H1 (cell line): ENCODE data around the gene CUX1.

Source experiments
- CTCF ChIP-seq, 3 experiments: IDR thresholded peaks; 1 replicate in 2 of 3; 2 replicates in 1 of 3; pipeline versions ENCODE4 v1.5.1 to v1.6.1; 2011; ENCODE audit warnings: low read length in 3 of 3, mild to moderate bottlenecking in 3 of 3, inconsistent platforms in 2 of 3, low read depth in 1 of 3, moderate library complexity in 1 of 3; ENCODE audit not compliant: insufficient read depth in 1 of 3; ENCODE audit errors: control extremely low read depth in 1 of 3
- EZH2 ChIP-seq: fragments of 200-600 bp; sonication (generic); IDR thresholded peaks from 2 replicates; pipeline ENCODE4 v1.7.1; 2012; ENCODE audit warnings: low read depth, mild to moderate bottlenecking, moderate library complexity, low read length, inconsistent platforms; ENCODE audit not compliant: severe bottlenecking
- GABPA ChIP-seq: IDR thresholded peaks from 2 replicates; pipeline ENCODE4 v1.6.1; 2011; ENCODE audit warnings: mild to moderate bottlenecking, low read length, moderate library complexity, borderline replicate concordance; ENCODE audit not compliant: insufficient read depth
- HDAC2 ChIP-seq, 2 experiments: fragments of 300-600 bp in 1 of 2; sonication (generic) in 1 of 2; IDR thresholded peaks; 2 replicates each; pipeline ENCODE4 v1.6.1; 2011 to 2012; ENCODE audit warnings: low read depth in 2 of 2, low read length in 2 of 2, mild to moderate bottlenecking in 2 of 2, moderate library complexity in 2 of 2, borderline replicate concordance in 1 of 2, inconsistent platforms in 1 of 2
- JUN ChIP-seq: IDR thresholded peaks from 2 replicates; pipeline ENCODE4 v1.6.1; 2011; ENCODE audit warnings: low read depth, mild to moderate bottlenecking, improper control_type of control experiment, low read length
- POLR2A ChIP-seq, 2 experiments: IDR thresholded peaks; 1 replicate in 1 of 2; 2 replicates in 1 of 2; pipeline ENCODE4 v1.6.1; 2011; ENCODE audit warnings: low read depth in 2 of 2, low read length in 2 of 2, mild to moderate bottlenecking in 2 of 2; ENCODE audit errors: control extremely low read depth in 1 of 2
- POLR2AphosphoS5 ChIP-seq: IDR thresholded peaks from 2 replicates; pipeline ENCODE4 v1.6.1; 2011; ENCODE audit warnings: low read depth, low read length
- RFX5 ChIP-seq: IDR thresholded peaks from 2 replicates; pipeline ENCODE4 v1.6.1; 2011; ENCODE audit warnings: low read depth, low read length, improper control_type of control experiment, borderline replicate concordance
- SAP30 ChIP-seq: fragments of 300-600 bp; sonication (generic); IDR thresholded peaks from 2 replicates; pipeline ENCODE4 v1.7.1; 2012; ENCODE audit warnings: low read length, moderate library complexity, mild to moderate bottlenecking, inconsistent platforms; ENCODE audit not compliant: insufficient read depth, insufficient replicate concordance
- SIN3A ChIP-seq, 2 experiments: IDR thresholded peaks in 1 of 2; conservative IDR thresholded peaks in 1 of 2; 2 replicates each; pipeline ENCODE4 v1.6.1; 2011 to 2012; ENCODE audit warnings: low read length in 2 of 2, improper control_type of control experiment in 1 of 2, low read depth in 1 of 2, mild to moderate bottlenecking in 1 of 2
- SP1 ChIP-seq: IDR thresholded peaks from 2 replicates; pipeline ENCODE4 v1.6.1; 2011; ENCODE audit warnings: low read depth, low read length
- TCF12 ChIP-seq: IDR thresholded peaks from 2 replicates; pipeline ENCODE4 v1.6.1; 2011; ENCODE audit warnings: low read depth, mild to moderate bottlenecking, low read length

GRCh38 chr7:102284891-102285539, 467.6 kb downstream of the CUX1 start:
- no peak for TF ChIP-seq SP1
- no peak for TF ChIP-seq CTCF (IDR thresholded peaks at IDR 0.05; ENCODE audit: control extremely low read depth in 1 of 3, insufficient read depth in 1 of 3, low read depth in 1 of 3, low read length in 3 of 3)
- TF ChIP-seq SAP30, result no peak
- no peak for TF ChIP-seq SIN3A (conservative IDR thresholded peaks at IDR 0.05 in 1 of 2, IDR thresholded peaks at IDR 0.05 in 1 of 2; ENCODE audit: low read depth in 1 of 2, low read length in 2 of 2)
- TF ChIP-seq POLR2A (IDR thresholded peaks at IDR 0.05; ENCODE audit: control extremely low read depth in 1 of 2, low read depth in 2 of 2, low read length in 2 of 2), result no peak
- TF ChIP-seq EZH2, result no peak
- no peak for TF ChIP-seq GABPA
- no peak for TF ChIP-seq HDAC2 (IDR thresholded peaks at IDR 0.05; ENCODE audit: borderline replicate concordance in 1 of 2, low read depth in 2 of 2, low read length in 2 of 2)
- TF ChIP-seq JUN, result no peak
- TF ChIP-seq RFX5, result no peak
- TF ChIP-seq TCF12, result no peak
- TF ChIP-seq POLR2AphosphoS5, result no peak
